ENCODE measurements around the gene KCNH2.

GRCh38 chr7:150992051-150992640, 14.0 kb upstream of the KCNH2 start:
- no peak for TF ChIP-seq CTBP1 (IDR thresholded peaks at IDR 0.05; ENCODE audit: borderline replicate concordance)
- no peak for TF ChIP-seq ELF4 (IDR thresholded peaks at IDR 0.05)
- no peak for TF ChIP-seq HDGF (IDR thresholded peaks at IDR 0.05; ENCODE audit: borderline replicate concordance)
- no peak for TF ChIP-seq FOXA1 (IDR thresholded peaks at IDR 0.05)
- TF ChIP-seq ARNT (IDR thresholded peaks at IDR 0.05) = no peak
- TF ChIP-seq FOXM1 (IDR thresholded peaks at IDR 0.05; ENCODE audit: borderline replicate concordance) = no peak
- TF ChIP-seq NFRKB (IDR thresholded peaks at IDR 0.05) = no peak
- TF ChIP-seq SP1 (IDR thresholded peaks at IDR 0.05) = no peak
- TF ChIP-seq BHLHE40 (IDR thresholded peaks at IDR 0.05; ENCODE audit: borderline replicate concordance) = no peak
- no peak for TF ChIP-seq SUZ12 (IDR thresholded peaks at IDR 0.05)

All from HEK293T (cell line).